Calu3 (cell line): ENCODE measurements around the gene SYNM. TPM values are rescaled to one million over a fixed set of nuclear protein-coding genes. Genes with fewer than 3 reads are reported as not detected.
A peak's percentile ranks its signal among the peaks of the same experiment; 100 is the strongest.

Source experiments
- BruUV-seq: library from RNA; stranded (reverse); fragments of 400-500 nt; replicated peaks from 2 replicates; lab custom pipeline; 2021; lab: Mats Ljungman, UMichigan
- CTCF ChIA-PET: fragments of 300-600 bp; sonication (Branson Sonifier 250); formaldehyde crosslinking; loops from one replicate; lab custom pipeline; 2022; ENCODE audit warnings: antibody characterized with exemption; lab: Charles Lee
- DNase-seq: peaks from one replicate; pipeline ENCODE4 v3.0.0; 2022
- H3K27ac Mint-ChIP-seq: one replicate; pipeline ENCODE4 v1.8.0; 2022; ENCODE audit warnings: mixed read lengths; ENCODE audit not compliant: unreplicated experiment
- H3K27me3 Mint-ChIP-seq: one replicate; pipeline ENCODE4 v1.8.0; 2022; ENCODE audit warnings: mixed read lengths; ENCODE audit not compliant: unreplicated experiment
- H3K36me3 Mint-ChIP-seq: one replicate; pipeline ENCODE4 v1.8.0; 2022; ENCODE audit warnings: mild to moderate bottlenecking, moderate library complexity, mixed read lengths; ENCODE audit not compliant: insufficient read depth, unreplicated experiment
- H3K4me1 Mint-ChIP-seq: one replicate; pipeline ENCODE4 v1.8.0; 2022; ENCODE audit warnings: mild to moderate bottlenecking, low read depth, mixed read lengths; ENCODE audit not compliant: unreplicated experiment
- H3K4me3 Mint-ChIP-seq: one replicate; pipeline ENCODE4 v1.8.0; 2022; ENCODE audit warnings: mild to moderate bottlenecking, low read depth, moderate library complexity, mixed read lengths; ENCODE audit not compliant: unreplicated experiment
- H3K9me3 Mint-ChIP-seq: one replicate; pipeline ENCODE4 v1.8.0; 2022; ENCODE audit warnings: low read depth, mixed read lengths; ENCODE audit not compliant: unreplicated experiment
- intact Hi-C: fragments of 100-400 bp; cut with micrococcal nuclease; formaldehyde crosslinking; loops from one replicate; pipeline ENCODE4 v1.10.0; 2022; ENCODE audit not compliant: unreplicated experiment
- total RNA-seq: library from RNA; stranded (reverse); gene quantifications from 2 replicates; pipeline ENCODE4 v1.2.3, GENCODE V29; 2022
- TF ChIP-seq, protein P1 (sequence below): fragments of 200-600 bp; IDR thresholded peaks from one replicate; pipeline ENCODE4 v1.8.0; 2022; ENCODE audit warnings: antibody characterized with exemption; ENCODE audit not compliant: unreplicated experiment

Gene SYNM
- total RNA-seq, 1 experiment from 2014 or later, result 7.8 TPM

GRCh38 chr15:99121207-99121606, 16.3 kb downstream of the SYNM start:
- Mint-ChIP-seq H3K36me3 (peaks cover 11% of the 10 kb centered on the region), H3K9me3 (no peaks in the 10 kb centered on the region), H3K27me3 (no peaks in the 10 kb centered on the region), H3K27ac (no peak overlapping the region), H3K4me3 (no peak overlapping the region), H3K4me1 (peaks cover 18% of the 10 kb centered on the region)
- no peak for DNase-seq
- TF ChIP-seq, protein P1, sequence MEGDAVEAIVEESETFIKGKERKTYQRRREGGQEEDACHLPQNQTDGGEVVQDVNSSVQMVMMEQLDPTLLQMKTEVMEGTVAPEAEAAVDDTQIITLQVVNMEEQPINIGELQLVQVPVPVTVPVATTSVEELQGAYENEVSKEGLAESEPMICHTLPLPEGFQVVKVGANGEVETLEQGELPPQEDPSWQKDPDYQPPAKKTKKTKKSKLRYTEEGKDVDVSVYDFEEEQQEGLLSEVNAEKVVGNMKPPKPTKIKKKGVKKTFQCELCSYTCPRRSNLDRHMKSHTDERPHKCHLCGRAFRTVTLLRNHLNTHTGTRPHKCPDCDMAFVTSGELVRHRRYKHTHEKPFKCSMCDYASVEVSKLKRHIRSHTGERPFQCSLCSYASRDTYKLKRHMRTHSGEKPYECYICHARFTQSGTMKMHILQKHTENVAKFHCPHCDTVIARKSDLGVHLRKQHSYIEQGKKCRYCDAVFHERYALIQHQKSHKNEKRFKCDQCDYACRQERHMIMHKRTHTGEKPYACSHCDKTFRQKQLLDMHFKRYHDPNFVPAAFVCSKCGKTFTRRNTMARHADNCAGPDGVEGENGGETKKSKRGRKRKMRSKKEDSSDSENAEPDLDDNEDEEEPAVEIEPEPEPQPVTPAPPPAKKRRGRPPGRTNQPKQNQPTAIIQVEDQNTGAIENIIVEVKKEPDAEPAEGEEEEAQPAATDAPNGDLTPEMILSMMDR, result no peak
- BruUV-seq, result no TSS peak
- CTCF ChIA-PET, result no interaction called here
- intact Hi-C loops, result loop anchor here (5.0 kb wide), 1 partner anchor 91 kb away; no protein-coding TSS in a partner anchor

DNA sequence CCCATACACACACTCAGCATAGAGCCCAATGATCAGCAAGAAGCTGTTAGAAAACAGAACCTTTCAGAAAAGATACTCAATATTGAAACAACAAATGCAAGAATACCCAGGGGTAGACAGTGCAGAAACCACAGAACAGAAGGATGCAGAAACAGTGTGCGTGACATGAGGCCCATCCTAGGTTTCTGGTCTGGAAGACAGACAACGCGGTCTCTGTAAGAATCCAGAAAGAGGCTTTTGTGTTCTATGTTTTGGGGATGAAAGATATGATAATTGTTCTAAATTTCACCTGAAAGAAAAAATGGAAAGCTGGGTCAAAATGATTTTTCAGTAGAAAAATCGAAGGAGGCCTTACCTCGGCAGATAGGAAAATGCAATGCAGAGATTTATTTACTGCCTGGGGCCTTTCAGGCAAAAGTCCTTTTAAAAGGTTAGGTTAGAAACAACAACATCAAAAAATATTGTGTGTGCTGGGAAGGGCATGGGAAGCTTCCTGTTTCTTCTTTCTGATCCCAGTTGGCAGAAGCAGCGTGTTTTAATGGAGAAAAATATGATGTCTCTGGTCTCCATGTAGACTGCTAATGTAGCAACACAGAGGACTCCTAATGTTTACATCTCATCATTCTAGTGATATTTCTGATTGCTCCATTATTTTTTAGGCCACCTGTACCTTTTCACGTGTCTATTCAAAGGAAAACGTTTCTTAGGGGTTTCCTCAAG, 17.0 kb downstream of the SYNM start:
- peaks cover 11% of the 10 kb centered on the region for H3K36me3 Mint-ChIP-seq
- intact Hi-C loops, result loop anchor here (5.0 kb wide), 1 partner anchor 90 kb away; no protein-coding TSS in a partner anchor
- TF ChIP-seq, protein P1, result no peak
- peaks cover 18% of the 10 kb centered on the region for H3K4me1 Mint-ChIP-seq
- no TSS peak for BruUV-seq
- no peak for DNase-seq
- H3K9me3 Mint-ChIP-seq, result no peaks in the 10 kb centered on the region
- no peak overlapping the region for H3K27ac Mint-ChIP-seq
- H3K4me3 Mint-ChIP-seq, result no peak overlapping the region
- CTCF ChIA-PET, result interaction anchor here (0.6 kb wide), 1 partner anchor 195 kb away, joined by 3 read pairs; no protein-coding TSS in a partner anchor
- H3K27me3 Mint-ChIP-seq, result no peaks in the 10 kb centered on the region

- Mint-ChIP-seq H3K36me3 (peaks cover 11% of the 10 kb centered on the region), H3K4me3 (peak overlapping the region; percentile 76), H3K27ac (peak overlapping the region; percentile 93), H3K4me1 (peaks cover 18% of the 10 kb centered on the region), H3K27me3 (no peaks in the 10 kb centered on the region), H3K9me3 (no peaks in the 10 kb centered on the region)
- CTCF ChIA-PET, result interaction anchor here (1.0 to 1.3 kb wide), 4 partner anchors 11 to 514 kb away, joined by 3 to 8 read pairs (median 3); partner anchors contain the start of gene SYNM
- TF ChIP-seq, protein P1, result no peak
- no peak for DNase-seq
- intact Hi-C loops, result loop anchor here (5.0 kb wide), 1 partner anchor 89 kb away; no protein-coding TSS in a partner anchor
- BruUV-seq, result no TSS peak
These were observed 18.2 kb downstream of the SYNM start for GRCh38 chr15:99122831-99123712.

DNA sequence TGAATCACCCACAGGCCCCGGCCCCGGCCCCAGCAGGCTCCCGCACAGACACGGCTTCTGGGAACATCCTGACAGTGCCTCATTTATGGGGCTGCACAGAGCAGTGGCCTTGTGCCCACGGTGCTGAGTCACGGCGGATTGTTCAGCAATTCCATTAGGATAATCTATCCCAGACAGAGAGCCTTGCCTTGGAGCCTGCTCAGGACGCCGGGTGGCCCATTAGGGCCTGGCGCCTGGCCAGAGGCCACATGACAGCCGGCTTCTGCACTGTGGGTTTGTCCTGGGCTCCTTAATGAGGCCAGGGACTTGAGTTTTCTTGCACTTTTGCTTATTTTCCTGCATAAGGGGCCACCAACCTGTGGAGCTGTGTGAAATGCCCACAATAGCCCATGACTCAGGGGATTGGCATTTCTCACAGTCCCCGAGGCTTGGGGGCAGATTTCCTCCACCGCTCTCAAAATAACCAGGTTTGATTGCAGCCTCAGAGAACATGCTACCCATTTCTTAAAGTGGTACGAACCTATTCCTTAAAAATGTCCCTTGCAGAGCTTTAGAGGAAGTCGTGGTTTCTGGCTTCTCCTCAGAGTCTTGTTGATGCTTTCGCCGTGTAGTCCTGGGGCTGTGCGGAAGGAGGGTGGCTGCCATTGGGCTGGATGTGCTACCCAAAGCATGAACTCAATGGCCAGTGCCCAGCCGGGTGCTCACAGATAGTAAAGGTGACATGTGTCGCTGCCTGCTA, 19.0 kb downstream of the SYNM start:
- CTCF ChIA-PET, result interaction anchor here (0.6 to 1.3 kb wide), 5 partner anchors 12 to 515 kb away, joined by 3 to 8 read pairs (median 3); partner anchors contain the start of gene SYNM

More for the DNA sequence above, 19.0 kb downstream of the SYNM start:
- Mint-ChIP-seq H3K4me1 (peaks cover 18% of the 10 kb centered on the region), H3K36me3 (peaks cover 11% of the 10 kb centered on the region), H3K27me3 (no peaks in the 10 kb centered on the region), H3K27ac (peak overlapping the region; percentile 93), H3K9me3 (no peaks in the 10 kb centered on the region), H3K4me3 (peak overlapping the region; percentile 76)
- intact Hi-C loops, result loop anchor here (5.0 kb wide), 1 partner anchor 88 kb away; no protein-coding TSS in a partner anchor
- no TSS peak for BruUV-seq
- DNase-seq, result peak; percentile 83
- TF ChIP-seq, protein P1, result no peak
